HG03439 (cell line): Measurements from ENCODE around the gene VGLL4.
A peak's percentile ranks its signal among the peaks of the same experiment; 100 is the strongest.
"Not testable (repeated sequence)": the region's sequence is repeated elsewhere in the genome, so short reads cannot be mapped to it uniquely, and the experiment has no call there.

Experiments used
- ATAC-seq: cut with Tn5 transposase; IDR thresholded peaks from one replicate; pipeline ENCODE4 v1.9.1; 2021; ENCODE audit warnings: mild to moderate bottlenecking, moderate library complexity; ENCODE audit not compliant: unreplicated experiment

VGLL4 gene

DNA sequence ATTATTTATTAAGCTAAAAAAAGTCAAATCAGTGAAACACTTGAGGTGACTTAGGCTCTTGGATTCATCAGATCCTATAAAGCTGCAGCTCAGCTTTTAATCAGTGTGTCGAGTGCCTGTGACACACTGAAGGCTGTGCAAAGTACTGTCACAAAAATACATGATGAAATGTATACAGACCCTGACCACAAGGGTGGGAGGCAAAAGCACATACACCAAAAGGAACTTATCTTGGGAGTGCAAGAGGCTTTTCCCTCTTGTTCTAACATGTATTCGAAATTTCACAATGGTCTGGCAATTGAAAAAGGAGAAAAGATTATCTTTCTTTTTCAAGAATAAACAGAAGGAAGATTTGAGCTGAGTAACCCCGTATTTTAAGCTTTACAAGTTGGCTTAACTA, 35.9 kb downstream of the VGLL4 start:
- no peak for ATAC-seq

GRCh38 chr3:11606865-11607440, 36.8 kb downstream of the VGLL4 start:
- ATAC-seq: no peak

GRCh38 chr3:11606090-11606784, 37.5 kb downstream of the VGLL4 start:
- ATAC-seq: no peak

GRCh38 chr3:11605398-11605797, 38.3 kb downstream of the VGLL4 start:
- ATAC-seq: no peak

DNA sequence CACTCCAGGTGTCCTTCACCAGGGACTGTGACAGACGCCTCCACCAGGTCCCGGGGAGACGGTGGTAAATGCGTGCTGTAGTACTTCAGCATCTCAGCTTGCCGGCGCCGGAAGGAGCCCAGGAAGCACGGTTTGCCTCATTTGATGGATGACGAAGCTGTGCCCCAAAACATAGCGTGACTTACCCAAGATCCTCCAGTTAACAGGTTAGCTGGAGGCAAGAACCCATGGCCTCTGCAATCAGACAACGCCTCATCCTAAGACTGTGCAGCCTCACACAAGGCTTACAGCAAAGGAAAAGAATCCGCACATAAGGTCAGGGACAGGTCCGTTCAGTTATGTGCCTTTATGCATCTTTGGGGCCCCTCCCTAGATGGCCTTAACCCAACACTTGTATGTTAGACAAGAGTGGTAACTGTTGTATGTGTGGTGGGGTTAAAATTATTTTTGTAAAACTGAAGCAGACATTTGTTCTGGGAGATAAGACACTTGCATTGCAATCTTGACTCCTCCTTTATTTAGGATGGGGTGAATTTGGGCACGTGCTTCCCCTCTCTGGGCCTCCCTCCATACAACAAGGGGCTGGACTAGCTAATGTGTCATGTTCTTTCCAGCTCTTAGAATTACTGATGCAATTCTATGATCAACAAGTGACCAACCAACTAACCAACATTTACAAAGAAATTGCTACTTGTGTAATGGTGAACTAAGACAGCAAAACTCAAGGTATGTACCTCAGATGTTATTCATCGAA, 39.4 kb downstream of the VGLL4 start:
- no peak for ATAC-seq

- ATAC-seq: no peak
Observed at GRCh38 chr3:11603628-11604027, 40.1 kb downstream of the VGLL4 start.

DNA sequence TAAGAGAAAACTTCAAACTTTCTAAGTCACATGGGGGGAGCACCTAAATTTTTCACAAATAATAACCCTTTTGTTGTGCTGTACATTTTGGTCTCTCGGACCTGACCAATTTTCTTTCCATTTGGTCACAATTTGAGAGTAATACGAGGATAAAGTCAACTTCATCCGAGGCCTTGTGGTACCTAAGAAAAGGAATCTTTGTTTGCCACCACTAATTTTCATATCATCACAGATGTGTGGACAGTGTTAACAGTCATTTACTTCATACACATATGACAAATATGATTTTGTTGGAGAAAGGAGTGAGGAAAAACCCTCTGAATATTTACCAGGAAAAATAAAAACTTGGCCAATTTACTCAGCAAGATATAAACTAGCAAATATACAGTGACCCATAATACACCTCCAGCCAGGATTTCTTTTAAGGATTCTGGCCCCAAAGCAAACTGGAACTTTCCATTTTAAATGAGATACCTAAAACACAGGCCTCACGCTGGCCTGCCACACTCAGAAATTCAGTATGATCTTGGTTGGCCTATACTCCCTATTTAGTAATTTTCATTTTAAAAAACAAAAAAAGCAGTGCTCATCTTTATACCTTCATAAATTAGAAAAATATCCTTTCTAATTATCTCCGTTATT, 40.7 kb downstream of the VGLL4 start:
- no peak for ATAC-seq

DNA sequence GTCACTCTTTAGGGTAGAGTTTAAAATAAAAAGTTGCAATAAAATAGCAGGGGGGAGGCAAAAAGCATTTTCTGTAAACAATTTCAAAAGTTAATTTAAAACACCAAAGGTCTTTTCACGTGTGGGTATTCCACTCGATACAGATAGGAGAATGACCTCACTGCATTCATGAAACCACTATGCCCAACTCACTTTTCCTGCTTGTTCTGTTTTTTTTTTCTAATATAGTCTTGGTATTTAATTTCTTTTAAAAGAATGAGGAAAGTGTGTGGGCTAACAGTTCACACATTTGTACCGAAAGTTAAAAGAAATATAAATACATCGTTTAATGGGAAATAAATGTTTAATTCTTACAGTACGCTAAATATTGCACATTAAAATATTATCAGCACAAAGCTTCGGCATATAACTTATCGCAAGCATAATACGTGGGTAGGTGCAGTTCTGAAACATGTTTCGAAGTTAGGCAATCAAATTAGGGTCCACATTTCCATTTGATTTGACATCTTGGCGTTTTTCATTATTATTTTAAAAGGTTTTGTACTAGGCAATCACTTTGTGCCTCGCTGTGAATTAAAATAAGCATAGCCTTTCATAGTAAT, 41.4 kb downstream of the VGLL4 start:
- ATAC-seq: no peak

DNA sequence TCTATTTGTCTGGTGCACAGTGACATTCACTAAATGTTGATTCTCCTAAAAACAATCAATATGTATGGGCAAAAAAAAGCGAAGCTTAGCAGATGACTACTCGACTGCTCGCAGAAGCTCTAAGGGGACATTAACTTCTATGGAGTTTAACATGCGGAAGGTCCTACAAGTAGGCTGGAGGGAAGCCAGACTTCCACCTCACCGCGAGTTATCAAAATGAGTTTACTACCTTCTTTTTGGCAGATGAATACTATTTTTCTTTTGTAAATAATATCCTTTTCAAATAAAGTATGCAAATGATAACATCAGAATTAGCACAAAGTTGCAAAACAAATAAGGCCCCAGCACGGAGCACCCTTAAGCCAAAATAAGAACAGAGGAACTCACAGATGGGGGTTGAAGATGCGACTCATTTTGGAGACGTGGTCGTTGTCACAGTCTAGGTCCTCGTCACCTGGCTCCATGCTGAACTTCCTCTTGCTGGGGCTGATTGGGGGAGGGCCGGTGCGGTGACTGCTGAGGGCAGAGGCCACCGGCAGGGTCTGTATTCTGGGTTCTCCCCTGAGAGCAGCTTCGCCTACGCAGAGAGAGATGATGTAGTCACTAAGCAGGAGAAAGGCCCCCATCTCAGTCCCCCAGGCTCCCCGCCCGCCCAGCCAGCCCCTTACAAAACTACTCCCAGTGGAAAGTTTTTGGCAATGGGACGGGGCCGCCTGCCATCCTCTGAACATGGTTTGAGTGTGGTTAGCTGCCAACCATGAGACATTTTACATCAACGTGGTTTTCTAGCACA, 42.1 kb downstream of the VGLL4 start:
- ATAC-seq: peak; percentile 97

DNA sequence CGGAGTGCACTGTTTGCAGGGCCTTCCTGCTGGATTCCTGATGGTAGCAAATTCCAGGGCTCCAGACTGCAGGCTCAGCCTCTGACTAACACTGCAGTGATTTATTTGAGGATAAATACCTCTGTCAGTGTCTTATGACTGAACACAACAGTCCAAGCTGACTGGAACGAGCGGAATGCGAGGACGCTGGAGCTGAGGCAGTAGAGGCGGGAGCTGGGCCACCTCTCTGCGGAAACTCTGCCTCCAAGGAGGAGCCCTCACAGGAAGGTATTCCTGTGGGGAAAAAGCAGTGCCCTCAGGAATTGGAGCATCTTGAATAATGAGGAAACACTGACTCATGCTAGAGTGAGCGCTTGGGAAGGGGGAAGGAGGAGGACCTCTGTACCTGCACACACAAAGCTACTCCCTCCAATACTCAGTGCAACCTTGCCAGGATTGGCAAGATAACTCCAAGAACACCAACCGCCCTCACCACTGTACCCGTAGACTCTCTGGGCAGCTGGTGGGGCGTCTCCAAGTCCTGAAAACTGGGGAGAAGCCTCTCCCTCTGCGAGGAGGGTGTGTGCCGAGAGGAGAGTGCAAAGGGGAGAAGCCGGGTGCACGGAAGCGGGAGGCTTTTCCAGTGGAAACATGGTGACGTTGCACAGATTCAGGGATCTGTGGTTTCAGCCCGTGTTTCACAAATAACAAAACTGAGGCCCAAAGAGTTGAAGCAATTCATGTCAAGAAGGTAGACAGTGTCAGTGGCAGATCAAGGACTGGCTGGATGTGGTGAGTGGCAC, 43.0 kb downstream of the VGLL4 start:
- no peak for ATAC-seq

GRCh38 chr3:11596387-11596786, 47.3 kb downstream of the VGLL4 start:
- no peak for ATAC-seq

DNA sequence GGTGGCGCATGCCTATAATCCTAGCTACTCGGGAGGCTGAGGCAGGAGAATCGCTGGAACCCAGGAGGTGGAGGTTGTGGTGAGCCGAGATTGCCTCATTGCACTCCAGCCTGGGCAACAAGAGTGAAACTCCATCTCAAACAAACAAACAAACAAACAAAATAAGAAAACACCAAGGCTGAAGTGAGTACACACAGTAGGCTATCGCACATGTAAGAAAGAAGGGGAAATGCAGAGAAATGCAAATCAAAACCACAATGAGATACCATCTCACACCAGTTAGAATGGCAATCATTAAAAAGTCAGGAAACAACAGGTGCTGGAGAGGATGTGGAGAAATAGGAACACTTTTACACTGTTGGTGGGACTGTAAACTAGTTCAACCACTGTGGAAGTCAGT, 48.7 kb downstream of the VGLL4 start:
- not testable (repeated sequence) for ATAC-seq

GRCh38 chr3:11593318-11594034, 50.2 kb downstream of the VGLL4 start:
- no peak for ATAC-seq

GRCh38 chr3:11592445-11593298, 51.0 kb downstream of the VGLL4 start:
- ATAC-seq: no peak

DNA sequence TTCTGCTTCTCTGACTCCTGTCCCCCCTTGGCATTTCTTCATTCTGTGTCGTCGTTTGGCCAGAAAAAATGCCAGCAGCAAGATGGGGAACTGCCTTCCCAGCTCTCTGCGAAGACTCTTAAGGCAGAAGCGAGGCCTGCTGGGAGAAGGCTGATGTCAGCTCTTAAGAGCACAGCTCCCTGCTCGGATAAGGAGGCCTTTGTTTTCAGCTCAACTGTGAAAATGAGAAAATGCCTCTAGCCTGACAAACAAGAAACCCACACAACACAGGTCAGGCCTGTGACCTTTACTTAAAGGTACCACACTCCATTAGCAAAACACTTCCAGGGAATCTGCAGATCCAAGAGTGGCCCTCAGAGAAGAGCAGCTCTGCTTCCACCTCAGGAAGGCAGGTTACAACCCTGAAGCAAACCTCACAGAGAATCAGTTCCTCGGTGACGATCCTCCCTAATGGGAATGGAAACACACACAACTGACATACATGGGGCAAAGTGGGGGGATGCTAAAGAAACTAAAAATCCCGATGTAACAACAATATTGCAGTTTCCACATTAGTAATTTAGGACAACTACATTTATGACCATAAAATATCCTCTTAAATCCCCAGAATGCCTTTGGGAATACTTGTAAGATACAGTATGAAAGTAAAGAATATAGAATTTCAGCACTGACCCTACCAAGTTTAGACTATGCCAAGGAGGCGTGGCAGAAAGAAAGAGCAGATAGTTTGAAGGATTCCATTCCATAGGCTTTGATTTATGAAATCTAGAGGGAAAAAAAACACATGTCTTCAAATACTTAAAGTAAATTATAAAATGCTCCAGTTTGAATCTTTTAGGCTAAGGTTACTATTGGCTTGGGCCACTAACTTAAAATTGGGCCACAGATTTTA, 52.1 kb downstream of the VGLL4 start:
- ATAC-seq: no peak

- ATAC-seq: no peak
Observed at GRCh38 chr3:11591002-11591355, 52.7 kb downstream of the VGLL4 start.

DNA sequence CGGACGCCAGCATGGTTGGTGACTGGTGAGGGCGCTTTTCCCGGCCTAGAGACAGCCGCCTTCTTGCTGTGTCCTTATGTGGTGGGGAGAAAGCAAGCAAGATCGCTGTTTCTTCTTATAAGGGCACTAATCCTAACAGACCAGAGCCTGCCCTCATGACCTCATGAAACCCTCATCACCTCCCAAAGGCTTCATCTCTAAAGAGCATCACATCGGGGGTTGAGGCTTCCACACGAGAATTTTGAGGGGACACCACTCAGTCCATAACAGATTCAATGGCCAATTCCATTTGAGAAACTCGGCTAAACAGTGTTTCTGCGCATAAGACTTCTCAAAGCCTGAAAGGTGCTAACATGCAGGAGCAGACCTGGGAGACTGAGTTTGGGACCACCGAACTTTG, 54.0 kb downstream of the VGLL4 start:
- no peak for ATAC-seq
